ENCODE data around the gene SEL1L.
"Not testable (repeated sequence)": the region's sequence is repeated elsewhere in the genome, so short reads cannot be mapped to it uniquely, and the experiment has no call there.

Gene SEL1L

GRCh38 chr14:81473456-81474147 is 60.1 kb downstream of the SEL1L start:
- DNase-seq = no peak

- DNase-seq = no peak
Measured at GRCh38 chr14:81472096-81472800, 61.4 kb downstream of the SEL1L start.

- no peak for DNase-seq
Measured at GRCh38 chr14:81471062-81471461, 62.6 kb downstream of the SEL1L start.

GRCh38 chr14:81470557-81470826 is 63.2 kb downstream of the SEL1L start:
- not testable (repeated sequence) for DNase-seq

- DNase-seq = no peak
Measured at GRCh38 chr14:81466854-81467253, 66.8 kb downstream of the SEL1L start.

- DNase-seq = no peak
Measured at GRCh38 chr14:81465507-81466228, 68.0 kb downstream of the SEL1L start.

- DNase-seq = not testable (repeated sequence)
Measured at GRCh38 chr14:81465003-81465392, 68.7 kb downstream of the SEL1L start.

- peak; percentile 52 for DNase-seq
Measured at GRCh38 chr14:81464253-81465002, 69.2 kb downstream of the SEL1L start.

- not testable (repeated sequence) for DNase-seq
Measured at GRCh38 chr14:81462356-81462755, 71.3 kb downstream of the SEL1L start.

GRCh38 chr14:81459912-81460311 is 73.7 kb downstream of the SEL1L start:
- no peak for DNase-seq

- no peak for DNase-seq
Measured at GRCh38 chr14:81458352-81458751, 75.3 kb downstream of the SEL1L start.

GRCh38 chr14:81455390-81455789 is 78.3 kb downstream of the SEL1L start:
- peak; percentile 38 for DNase-seq

GRCh38 chr14:81454572-81455218 is 79.0 kb downstream of the SEL1L start:
- no peak for DNase-seq

GRCh38 chr14:81453166-81453766 is 80.4 kb downstream of the SEL1L start:
- peak; percentile 42 for DNase-seq

GRCh38 chr14:81452341-81453133 is 81.1 kb downstream of the SEL1L start:
- DNase-seq = no peak

GRCh38 chr14:81450976-81451375 is 82.7 kb downstream of the SEL1L start:
- no peak for DNase-seq

- DNase-seq = no peak
Measured at GRCh38 chr14:81450100-81450531, 83.5 kb downstream of the SEL1L start.

- no peak for DNase-seq
Measured at GRCh38 chr14:81449576-81449975, 84.1 kb downstream of the SEL1L start.

GRCh38 chr14:81449114-81449513 is 84.5 kb downstream of the SEL1L start:
- DNase-seq = no peak

GRCh38 chr14:81447021-81447764 is 86.5 kb downstream of the SEL1L start:
- DNase-seq = no peak

Data from fibroblast of skin of abdomen (primary cell).